Panc1 (cell line): ENCODE data around the gene ALDH1B1. TPM values are rescaled to one million over a fixed set of nuclear protein-coding genes. Genes with fewer than 3 reads are reported as not detected.

ENCODE experiments used
- ATAC-seq: fragments of 200-7000 bp; cut with Tn5 transposase; 2 replicates; pipeline ENCODE4 v1.9.1; 2020; ENCODE audit warnings: mild to moderate bottlenecking, moderate library complexity
- BruUV-seq: library from RNA; stranded (reverse); fragments of 400-500 nt; replicated peaks from 2 replicates; lab custom pipeline; 2021; lab: Mats Ljungman, UMichigan
- CTCF ChIA-PET: fragments of 300-600 bp; sonication (Branson Sonifier 250); formaldehyde crosslinking; loops from one replicate; lab custom pipeline; 2022; ENCODE audit warnings: antibody characterized with exemption; lab: Charles Lee
- POLR2A ChIA-PET: fragments of 300-600 bp; sonication (Branson Sonifier 250); formaldehyde crosslinking; loops from one replicate; lab custom pipeline; 2022; ENCODE audit warnings: antibody characterized with exemption; lab: Charles Lee
- DNase-seq: peaks from one replicate; pipeline ENCODE4 v3.0.0-alpha.2; 2010; ENCODE audit warnings: low read depth, low spot score
- H3K27ac ChIP-seq: 2 replicates; pipeline ENCODE4 v1.5.1; 2011; ENCODE audit warnings: mild to moderate bottlenecking, low read length, inconsistent platforms
- H3K27me3 ChIP-seq: fragments of 200-500 bp; sonication (Bioruptor generic); 2 replicates; pipeline ENCODE4 v1.6.0; 2014; ENCODE audit warnings: low read length, inconsistent platforms; ENCODE audit not compliant: control insufficient read depth, insufficient read depth
- H3K36me3 ChIP-seq: fragments of 200-500 bp; sonication (Bioruptor generic); 2 replicates; pipeline ENCODE4 v1.5.1; 2014; ENCODE audit warnings: inconsistent platforms, mild to moderate bottlenecking, low read length, moderate library complexity; ENCODE audit not compliant: control insufficient read depth, insufficient read depth
- H3K4me1 ChIP-seq: 2 replicates; pipeline ENCODE4 v1.5.1; 2011; ENCODE audit warnings: inconsistent platforms, mild to moderate bottlenecking, low read length, moderate library complexity; ENCODE audit not compliant: control insufficient read depth, insufficient read depth
- H3K4me3 ChIP-seq, 2 experiments: 2 replicates each; pipeline ENCODE4 v1.5.1; 2011 to 2012; ENCODE audit warnings: low read depth in 2 of 2, low read length in 2 of 2, mild to moderate bottlenecking in 2 of 2, inconsistent platforms in 1 of 2, moderate library complexity in 1 of 2
- H3K9me3 ChIP-seq: fragments of 200-500 bp; sonication (Bioruptor generic); 2 replicates; pipeline ENCODE4 v1.5.1; 2014; ENCODE audit warnings: low read depth, mild to moderate bottlenecking, inconsistent platforms, low read length, moderate library complexity; ENCODE audit not compliant: control insufficient read depth, insufficient read depth
- CTCF ChIP-seq: fragments of 450-650 bp; IDR thresholded peaks from 2 replicates; pipeline ENCODE4 v1.5.1; 2017; ENCODE audit warnings: mild to moderate bottlenecking
- POLR2AphosphoS5 ChIP-seq: IDR thresholded peaks from 2 replicates; pipeline ENCODE4 v1.6.1; 2012; ENCODE audit warnings: mild to moderate bottlenecking, low read depth, low read length, moderate library complexity
- REST ChIP-seq, 2 experiments: IDR thresholded peaks; 2 replicates each; pipeline ENCODE4 v1.6.1; 2011 to 2012; ENCODE audit warnings: low read depth in 2 of 2, control low read depth in 1 of 2, low read length in 1 of 2, mild to moderate bottlenecking in 1 of 2, moderate library complexity in 1 of 2; ENCODE audit not compliant: insufficient read depth in 1 of 2
- SIN3A ChIP-seq: IDR thresholded peaks from 2 replicates; pipeline ENCODE4 v1.6.1; 2012; ENCODE audit warnings: low read depth, mild to moderate bottlenecking, low read length, moderate library complexity, borderline replicate concordance; ENCODE audit not compliant: insufficient read depth
- TCF7L2 ChIP-seq: IDR thresholded peaks from 2 replicates; pipeline ENCODE4 v1.6.1; 2011; ENCODE audit warnings: mild to moderate bottlenecking, low read depth, low read length, inconsistent platforms
- in situ Hi-C: cut with HindIII; loops from 2 replicates; pipeline ENCODE4 v1.10.0; 2016; ENCODE audit warnings: low sequenced_read_pairs, low pct_unique_long_range_greater_than_20kb
- intact Hi-C: fragments of 100-400 bp; cut with micrococcal nuclease; formaldehyde crosslinking; loops from one replicate; pipeline ENCODE4 v1.10.0; 2022; ENCODE audit not compliant: unreplicated experiment
- total RNA-seq: library from RNA; stranded (reverse); gene quantifications from one replicate; pipeline ENCODE4 v1.2.1, GENCODE V29; 2021; ENCODE audit not compliant: unreplicated experiment

The ALDH1B1 gene
- total RNA-seq, 1 experiment from 2014 or later = 34.2 TPM

- in situ Hi-C loops = no loop called here
- no peak for TF ChIP-seq TCF7L2
- no peak for TF ChIP-seq SIN3A
- TF ChIP-seq POLR2AphosphoS5 = no peak
- no peak for TF ChIP-seq REST (IDR thresholded peaks at IDR 0.05; ENCODE audit: insufficient read depth in 1 of 2, low read depth in 2 of 2, low read length in 1 of 2)
- no peak for TF ChIP-seq CTCF
- ChIA-PET CTCF (no interaction called here), POLR2A (no interaction called here)
- Histone ChIP-seq H3K4me3 (no peak overlapping the region), H3K36me3 (no peaks in the 10 kb centered on the region), H3K27me3 (no peaks in the 10 kb centered on the region), H3K4me1 (peaks cover 2% of the 10 kb centered on the region; the same call in 1 of the 2 replicates), H3K27ac (no peak overlapping the region), H3K9me3 (no peaks in the 10 kb centered on the region)
- no peak for ATAC-seq
- no TSS peak for BruUV-seq
- no peak for DNase-seq
- intact Hi-C loops = loop anchor here (5.0 to 10.0 kb wide), 2 partner anchors 265 to 448 kb away; no protein-coding TSS in a partner anchor
Observed at GRCh38 chr9:38359689-38360385, 32.7 kb upstream of the ALDH1B1 start.

GRCh38 chr9:38360839-38361472 lies 31.5 kb upstream of the ALDH1B1 start:
- ChIA-PET POLR2A (no interaction called here), CTCF (no interaction called here)
- H3K9me3 ChIP-seq = no peaks in the 10 kb centered on the region
- no peak overlapping the region for H3K27ac ChIP-seq
- H3K4me3 ChIP-seq = no peak overlapping the region
- no peaks in the 10 kb centered on the region for H3K36me3 ChIP-seq
- H3K27me3 ChIP-seq = no peaks in the 10 kb centered on the region
- peaks cover 2% of the 10 kb centered on the region; the same call in 1 of the 2 replicates for H3K4me1 ChIP-seq
- TF ChIP-seq REST (IDR thresholded peaks at IDR 0.05; ENCODE audit: insufficient read depth in 1 of 2, low read depth in 2 of 2, low read length in 1 of 2) (no peak), TCF7L2 (no peak), POLR2AphosphoS5 (no peak), SIN3A (no peak), CTCF (no peak)
- no peak for ATAC-seq
- in situ Hi-C loops (no loop called here), intact Hi-C loops (loop anchor here (5.0 kb wide), 1 partner anchor 449 kb away; no protein-coding TSS in a partner anchor)
- no peak for DNase-seq
- no TSS peak for BruUV-seq
